ENCODE measurements around the gene ABTB2.

ABTB2 gene

DNA sequence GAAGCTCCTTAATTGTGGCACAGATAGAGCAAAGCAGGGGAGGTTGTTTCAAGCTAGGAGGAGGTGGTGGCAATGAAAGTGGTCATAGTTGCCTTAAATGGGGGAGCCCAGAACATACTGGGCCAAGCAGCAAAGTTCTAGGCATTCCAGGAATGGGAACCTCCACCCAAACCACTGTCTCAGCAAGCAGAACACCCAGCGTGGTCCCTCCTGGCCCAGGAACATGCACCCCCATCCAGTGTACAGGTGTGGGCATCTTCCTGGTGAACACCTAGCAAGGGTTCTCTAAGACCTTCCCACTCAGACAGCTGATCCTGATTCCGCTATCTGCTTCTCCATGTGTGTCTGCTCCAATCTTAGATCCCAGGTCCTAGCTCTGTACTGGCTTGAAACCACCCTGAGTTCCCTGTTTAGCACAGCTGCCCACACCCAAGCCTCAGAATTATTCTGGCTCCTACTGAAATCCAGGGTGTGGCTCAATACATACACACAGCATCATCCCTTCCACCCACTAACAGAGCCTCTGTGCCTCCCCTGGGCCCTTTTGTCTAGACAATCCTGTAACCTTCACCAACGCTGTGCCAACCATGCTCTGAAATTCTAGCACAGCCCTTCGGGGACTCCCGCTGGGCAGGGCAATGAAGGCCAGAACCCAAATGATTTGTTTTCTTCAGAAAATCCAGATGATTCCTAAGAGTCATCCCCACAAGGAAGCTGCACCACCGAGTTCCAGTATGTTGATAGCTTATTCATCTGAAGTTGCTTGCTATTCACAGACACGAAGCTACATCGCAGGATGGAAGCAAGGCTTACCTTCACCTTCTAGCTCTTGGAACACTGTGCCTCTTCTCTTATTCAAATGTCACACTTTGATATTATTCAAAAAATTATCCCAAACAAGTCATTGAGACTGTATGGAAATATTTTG is 76.6 kb downstream of the ABTB2 start:
- no peak for DNase-seq

DNA sequence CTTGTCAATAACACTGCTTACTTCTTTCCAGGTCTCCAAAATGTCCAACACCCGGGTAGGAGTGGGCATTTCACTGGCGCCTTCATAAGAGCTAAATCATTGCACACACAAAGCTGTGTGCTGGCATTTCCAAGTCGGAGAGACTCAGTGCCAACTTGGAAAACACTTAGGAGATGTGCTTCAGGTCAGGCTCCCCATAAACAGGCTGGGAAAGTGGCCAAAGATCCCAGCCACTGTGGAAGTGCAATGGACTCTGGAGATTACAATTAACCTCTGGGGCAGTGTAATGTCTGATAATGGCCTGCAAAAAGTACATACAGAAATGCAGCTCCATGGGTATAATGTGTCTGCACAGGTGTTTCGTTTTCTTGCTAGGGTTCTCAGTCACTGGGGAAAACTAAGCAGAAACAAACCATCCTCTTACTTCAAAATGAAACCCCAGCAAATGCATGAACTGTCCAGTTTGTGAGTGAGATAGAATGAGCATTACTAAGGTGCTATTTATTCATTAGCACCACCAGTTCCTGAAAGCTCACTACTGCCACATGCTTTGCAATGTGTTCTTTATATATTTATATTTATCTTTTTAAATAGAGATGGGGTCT is 79.0 kb downstream of the ABTB2 start:
- DNase-seq = no peak

DNA sequence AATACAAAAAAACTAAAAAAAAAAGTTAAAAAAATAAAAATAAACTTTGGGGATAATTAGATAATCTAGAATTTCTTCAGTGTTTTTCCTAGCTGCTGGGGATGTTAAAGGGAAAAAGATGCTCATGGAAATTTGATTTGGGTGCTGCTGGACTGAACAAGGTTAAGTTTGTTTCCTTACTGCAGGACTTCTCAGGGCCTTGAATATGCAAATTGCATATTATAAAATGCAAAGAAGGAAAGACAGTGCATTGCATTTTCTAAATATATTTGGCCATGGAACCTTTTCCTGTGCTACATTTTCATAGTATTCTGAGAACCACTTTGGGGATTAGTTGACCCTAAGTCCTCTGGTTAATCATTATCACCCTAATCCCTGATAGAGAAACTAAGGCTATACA is 79.6 kb downstream of the ABTB2 start:
- no peak for DNase-seq

DNA sequence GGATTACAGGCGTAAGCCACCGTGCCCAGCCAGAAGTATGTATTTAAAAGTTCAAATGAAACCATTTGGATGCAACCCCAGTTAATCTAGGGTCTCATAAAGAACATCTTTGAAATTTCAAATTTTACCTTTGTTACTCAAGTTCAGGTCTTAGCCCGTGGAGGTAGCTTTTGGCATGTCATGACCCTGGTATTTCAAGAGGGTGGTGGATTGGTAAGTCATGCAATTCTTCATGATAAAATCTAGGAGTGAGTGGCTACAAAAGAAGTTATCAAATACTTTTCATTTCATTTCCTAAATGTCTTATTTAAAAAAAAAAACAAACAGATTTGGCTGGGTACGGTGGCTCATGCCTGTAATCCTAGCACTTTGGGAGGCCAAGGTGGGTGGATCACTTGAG is 80.6 kb downstream of the ABTB2 start:
- no peak for DNase-seq

DNA sequence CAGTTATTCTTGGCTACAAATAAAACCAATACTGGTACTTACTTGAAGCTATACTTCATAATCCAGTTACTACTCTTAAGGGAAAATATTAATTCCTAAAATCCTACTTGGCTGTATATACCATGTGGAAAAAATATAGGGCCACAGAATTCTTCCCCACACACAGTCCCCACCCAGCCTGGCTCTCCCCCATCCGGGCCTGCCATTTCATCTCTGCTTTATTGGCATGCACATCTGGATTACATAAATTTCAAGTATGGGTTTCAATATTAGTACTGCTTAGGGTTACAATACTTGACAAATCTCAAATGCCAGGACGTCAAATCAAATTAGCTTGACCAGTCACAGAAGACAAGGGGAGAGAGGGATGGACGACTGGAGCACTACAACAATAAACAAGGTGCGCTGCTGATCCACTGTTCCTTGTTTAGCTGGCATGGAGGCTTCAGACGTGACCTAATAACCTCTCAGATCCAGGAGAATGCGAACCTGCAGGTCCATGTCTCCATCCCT is 81.4 kb downstream of the ABTB2 start:
- DNase-seq = no peak

DNA sequence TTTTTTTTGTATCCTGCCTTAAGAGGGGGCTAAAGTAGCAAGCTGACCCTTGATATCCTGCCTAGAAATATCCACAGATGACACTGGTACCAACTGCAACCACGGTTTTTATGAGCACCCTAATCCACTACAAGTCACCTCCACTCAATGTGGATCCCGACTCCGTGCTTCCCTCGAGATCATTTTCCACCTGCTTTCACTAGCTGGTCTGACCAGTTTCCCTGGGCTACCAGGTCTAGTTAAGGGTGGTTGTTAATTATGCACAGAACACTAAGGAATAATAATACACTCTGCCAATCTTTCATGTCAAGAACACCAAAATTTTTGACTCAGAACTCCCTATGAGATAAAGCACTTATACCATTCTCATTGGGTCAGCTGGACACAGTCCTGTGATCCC is 82.3 kb downstream of the ABTB2 start:
- no peak for DNase-seq

DNA sequence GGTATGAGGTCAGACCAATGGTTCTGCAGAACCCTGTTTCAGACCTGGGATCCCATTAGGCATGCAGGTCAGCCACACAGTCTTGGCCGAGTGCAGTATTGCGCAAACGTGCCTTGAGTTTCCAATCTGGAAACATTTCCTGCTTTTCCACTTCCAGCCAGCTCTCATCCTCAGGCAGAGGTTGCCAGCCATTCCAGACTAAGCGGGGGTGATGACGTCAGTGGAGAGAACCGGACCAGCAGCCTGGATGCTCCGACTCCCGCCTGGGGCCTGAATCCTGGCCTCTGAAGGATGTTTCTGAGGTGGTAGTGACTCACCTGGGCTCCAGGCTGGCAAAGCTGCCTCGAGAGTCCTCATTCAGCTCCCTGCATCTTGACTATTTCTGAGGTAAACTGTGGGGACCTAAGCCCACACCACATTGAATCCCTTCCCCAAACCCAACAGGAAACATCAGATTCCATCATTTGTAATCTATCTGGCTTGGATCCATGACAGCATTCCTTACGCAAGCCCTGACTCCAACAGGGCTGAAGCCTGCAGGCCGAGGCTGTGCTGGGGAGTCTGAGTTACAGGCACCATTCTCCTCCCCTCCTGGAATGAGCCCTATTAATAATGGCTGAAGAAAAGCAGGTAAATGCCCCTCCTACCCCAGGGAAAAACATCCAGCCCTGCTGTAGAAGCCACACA is 83.0 kb downstream of the ABTB2 start:
- no peak for DNase-seq

DNA sequence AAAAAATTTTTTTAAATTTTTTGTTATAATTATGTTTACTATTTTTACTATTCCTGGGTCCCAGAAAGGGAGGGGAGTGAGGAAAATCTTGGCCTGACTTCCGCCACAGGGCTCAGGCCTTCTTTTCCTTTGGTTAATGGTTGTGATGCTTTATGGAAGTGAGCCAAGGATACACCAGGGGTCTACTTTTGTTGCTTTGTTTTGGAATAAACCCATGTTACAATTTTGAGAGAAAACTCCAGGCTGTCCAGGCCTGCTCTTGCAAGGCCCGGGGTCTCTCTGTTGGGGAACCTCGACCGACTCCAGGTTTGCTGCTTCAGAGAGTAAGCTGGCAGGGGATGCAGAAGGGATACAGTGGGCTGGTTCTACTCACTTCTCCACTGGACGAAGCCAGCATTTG is 84.7 kb downstream of the ABTB2 start:
- no peak for DNase-seq

DNA sequence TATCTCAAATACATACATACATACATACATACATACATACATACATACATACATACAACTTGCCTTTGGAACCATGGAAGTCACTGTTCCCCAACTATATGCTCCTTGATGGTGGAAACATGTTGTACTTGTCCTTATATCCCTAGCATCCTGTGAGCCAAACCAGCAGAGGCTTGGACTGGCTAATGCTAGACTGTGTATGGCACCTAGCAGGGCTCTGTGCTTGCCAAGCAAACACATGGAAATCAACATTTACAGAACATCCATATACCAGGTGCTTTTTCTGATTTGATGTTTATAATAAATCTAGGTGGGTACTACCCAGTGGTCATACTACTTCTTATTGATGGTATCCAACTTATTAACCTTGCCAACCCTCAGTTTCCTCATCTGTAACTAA is 86.1 kb downstream of the ABTB2 start:
- no peak for DNase-seq

DNA sequence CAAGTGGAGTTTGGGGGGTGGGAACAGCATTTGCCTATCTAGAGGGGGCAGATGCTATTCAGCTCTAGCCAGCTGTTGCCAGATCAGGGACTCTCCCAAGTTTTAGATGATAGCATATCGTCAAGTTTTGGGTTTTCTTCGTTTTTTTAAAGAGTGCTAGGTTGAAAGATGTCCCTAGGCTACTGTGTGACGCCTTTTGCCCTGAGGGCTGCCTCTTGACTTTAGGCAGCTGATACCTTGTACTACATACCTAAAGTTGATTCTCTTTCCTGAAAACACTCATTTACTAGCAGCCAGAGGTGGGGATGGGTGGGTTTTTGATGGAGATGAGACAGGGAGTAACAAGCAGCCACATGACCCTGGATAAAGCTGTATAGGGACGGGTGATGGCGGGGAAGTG is 87.1 kb downstream of the ABTB2 start:
- DNase-seq = no peak

DNA sequence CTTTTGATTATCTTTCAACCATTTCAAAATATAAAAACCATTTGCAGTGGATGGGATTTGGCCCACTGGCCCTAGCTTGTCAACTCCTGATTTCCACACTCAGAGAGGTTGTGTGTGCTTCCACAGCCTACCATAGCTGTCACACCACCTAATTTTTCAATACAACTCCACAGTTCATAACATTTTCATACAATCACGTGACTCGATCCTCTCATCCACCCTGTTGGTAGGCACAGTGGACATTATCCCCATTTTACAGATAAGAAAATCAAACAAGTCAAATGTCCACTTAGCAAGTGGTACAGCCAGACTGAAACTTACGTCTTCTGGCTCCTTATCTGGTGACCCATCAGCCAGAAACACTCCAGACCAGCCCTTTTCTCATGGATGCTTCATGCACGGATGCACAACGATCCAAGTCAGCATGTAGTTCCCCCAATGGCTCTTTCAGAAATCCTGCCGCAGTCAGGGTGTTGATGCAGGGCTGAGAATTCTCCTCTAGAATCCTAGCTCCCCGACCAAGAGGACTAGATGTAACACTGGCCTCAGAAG is 88.0 kb downstream of the ABTB2 start:
- DNase-seq = no peak

DNA sequence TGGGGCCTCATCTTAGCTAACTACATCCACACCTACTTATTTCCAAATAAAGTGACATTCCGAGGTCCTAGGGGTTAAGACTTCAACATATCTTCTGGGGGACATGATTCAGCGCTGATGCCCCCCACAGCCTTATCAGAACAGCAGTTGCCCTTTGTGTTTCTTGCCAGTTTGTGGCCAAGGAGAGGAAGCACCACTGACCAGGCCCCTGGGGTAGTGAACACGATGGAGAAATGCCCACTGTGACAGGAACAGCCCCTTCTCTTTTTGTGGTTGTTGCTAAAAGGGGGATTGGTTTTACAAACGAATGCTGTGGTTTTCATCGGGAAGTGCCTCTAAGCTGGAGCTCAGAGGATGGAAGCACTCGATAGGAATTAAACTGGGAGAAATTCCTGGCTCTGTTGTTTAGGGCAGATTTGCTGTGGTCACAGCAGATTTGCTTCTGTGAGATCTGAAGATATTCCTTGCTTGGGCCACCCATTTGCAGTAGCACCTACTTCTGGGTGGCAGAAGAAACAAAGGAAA is 88.8 kb downstream of the ABTB2 start:
- no peak for DNase-seq

DNA sequence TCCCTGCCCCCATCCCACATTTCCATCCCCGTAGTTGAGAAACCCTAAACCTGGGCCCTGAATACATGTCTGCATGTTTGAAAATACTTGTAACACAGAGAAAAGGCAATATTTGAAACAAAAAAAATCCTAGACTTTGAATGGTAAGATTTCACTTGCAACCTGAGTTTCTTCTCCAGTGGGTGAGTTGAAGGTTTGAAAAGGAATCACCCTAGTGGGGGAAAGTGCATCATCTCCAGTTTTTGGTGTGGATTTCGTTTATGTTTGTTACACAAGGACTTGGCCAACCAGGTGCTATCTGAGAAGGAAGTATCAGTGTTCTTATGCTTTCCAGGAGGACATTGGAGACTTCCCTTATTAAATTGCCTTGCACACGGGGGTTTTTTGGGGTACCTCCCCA is 90.4 kb downstream of the ABTB2 start:
- no peak for DNase-seq

DNA sequence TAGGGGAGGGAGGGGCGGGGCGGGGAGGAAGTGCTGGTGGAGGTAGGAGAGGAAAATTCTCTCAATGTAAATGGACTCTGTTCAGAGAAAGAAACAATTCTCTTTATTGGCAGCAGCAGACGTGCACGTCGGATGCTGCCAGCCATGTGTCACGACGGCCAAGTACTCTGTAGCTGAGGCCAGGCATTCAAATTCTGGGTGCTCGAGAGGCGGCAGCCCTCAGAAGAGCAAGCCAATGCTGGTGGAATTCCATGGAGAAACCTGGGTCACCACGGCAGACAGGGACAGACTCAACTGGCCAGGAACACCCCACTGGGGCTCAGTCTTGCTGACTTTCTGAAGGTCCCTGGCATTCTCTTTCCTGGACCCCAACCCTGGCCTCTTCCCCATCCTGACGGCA is 90.8 kb downstream of the ABTB2 start:
- DNase-seq = no peak

DNA sequence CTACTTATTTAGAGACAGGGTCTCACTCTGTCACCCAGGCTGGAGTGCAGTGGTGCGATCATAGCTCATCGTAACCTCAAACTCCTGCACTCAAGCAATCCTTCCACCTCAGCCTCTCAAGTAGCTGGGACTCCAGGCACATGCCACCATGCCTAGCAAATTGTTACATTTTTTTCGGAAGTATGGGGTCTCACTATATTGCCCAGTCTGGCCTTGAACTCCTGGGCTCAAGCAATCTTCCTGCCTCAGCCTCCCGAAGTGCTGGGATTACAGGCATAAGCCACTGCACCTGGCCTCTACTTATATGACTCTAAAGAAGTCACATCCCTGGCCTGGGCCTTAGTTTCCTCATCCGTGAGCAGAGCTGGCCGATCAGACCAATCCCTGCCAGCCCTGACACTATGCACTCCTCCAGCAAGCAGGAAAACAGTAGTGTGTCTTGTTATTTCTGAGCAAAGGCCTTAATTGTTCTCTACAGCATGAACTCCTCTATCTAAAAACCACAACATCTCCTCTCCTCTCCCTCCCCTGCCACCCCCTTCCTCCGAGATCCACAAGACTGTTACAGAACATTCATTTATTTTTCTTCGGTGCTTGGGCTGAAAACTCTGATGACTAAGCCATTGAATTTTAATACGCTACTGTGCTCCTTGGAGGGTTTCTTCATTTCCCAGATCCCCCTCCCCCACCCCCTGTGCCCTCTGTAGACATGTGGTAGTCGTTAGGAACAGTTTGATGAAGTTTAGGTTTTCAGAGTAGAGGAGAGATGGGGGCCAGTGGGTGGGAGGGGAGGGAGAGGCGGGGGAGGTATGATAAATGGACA is 91.5 kb downstream of the ABTB2 start:
- no peak for DNase-seq

DNA sequence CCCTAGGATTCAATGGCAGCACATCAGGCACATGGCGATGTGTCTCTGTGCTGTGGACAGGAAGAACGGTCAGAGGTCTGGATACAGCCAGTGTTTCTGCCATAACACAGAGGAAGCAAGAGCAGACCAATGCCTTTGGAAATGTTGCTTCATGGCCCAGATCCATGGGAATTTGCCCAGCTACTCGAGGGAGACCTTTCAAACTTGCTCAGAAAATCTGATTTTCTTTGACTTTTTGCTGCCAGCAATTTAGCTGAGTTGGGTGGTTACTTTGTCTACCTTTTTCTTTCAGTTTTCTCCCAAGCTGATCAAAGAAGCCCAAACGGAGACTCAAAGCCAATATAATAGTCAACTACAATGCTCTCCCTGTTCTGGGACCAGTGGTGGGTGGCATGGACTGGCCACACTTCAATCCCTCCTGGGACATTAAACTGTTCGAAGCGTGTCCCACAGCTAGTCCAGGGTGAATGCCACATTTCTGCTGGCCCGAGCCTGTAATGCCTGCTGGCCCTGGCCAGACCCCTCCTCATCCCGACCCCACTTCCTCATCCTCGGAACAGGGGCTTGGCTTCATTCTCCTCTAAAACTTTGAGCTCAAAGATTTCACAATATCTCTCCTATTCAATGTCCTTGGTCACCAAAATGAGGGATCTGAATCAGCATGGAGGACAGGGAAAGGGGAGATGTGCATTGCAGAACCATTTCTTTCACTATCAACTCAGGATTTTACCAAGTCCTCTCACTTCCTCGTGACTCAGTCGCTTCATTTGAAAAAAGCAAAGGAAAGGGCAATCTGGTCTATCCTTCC is 93.3 kb downstream of the ABTB2 start:
- DNase-seq = no peak

DNA sequence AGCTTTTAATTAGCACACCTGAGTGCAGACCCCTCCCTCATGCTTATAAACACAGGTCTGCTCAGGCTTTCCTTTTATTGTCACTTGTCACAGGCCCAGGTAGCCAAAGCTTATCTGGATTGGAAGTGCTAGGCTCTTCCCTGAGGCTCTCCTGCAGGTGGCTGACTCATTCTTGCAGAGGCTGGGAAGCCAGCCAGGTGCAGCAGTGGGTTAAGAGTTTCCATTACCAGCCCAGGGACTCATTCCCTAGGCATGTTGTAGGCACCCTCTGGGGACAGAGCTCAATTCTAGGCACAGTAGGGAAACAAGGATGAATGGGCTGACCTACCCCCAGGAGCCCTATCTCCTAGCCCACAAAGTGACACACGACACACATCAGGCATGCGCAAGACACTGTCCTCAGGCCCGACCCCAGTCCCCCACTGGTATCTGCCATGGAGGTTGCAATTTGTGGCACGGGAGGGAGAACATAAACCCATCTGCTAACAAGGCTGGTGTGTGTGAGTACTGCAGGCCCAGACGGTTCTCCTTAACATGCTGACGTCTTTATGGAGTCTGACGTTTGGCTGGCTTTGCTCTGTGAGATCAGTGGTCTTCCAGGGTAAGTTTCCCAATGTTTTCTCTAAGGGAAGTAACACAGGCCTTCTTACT is 94.2 kb downstream of the ABTB2 start:
- DNase-seq = no peak

DNA sequence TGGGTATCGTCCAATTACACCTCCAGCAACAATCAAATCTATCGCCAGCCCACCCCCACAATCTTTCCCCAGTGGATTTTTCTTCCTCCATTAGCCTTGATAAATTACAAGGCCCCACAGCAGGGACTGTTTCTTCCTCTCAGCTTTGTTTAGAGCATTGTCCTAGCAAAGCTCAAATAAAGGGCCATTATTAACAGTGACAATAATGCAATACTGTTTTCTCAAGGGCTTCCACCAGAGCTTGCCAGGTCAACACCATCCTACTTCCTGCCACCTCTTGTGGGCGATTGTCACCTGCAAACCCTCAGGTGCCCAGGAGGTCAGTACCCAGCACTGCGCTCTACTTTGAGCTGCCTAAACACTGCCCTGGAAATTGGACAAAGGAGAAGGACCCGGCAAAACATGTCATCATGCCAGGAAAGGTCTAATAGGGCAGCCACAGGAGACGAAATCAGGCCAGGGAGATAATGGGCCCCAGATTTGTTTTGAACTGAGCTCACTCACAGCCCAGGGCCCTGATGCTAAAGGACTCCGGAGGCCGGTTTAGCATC is 95.2 kb downstream of the ABTB2 start:
- DNase-seq = no peak

DNA sequence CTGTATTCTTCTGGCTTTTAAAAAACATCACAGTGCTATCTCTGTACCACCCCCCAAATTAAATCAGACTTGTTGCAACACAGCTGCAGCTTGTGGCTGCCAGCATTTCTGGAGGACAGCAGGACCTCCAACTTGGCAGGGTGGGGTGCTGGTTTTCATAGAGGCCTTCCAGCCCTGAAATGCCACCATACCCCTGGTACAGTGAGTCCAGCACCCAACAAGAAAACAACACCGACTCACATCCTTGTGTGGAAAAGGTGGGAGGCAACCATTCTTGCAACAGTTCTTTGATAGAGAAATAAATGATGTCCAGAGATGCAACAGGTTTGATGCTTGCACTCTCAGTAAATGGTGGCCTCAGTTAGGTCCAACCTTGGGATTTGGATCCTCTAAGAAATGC is 96.0 kb downstream of the ABTB2 start:
- no peak for DNase-seq

DNA sequence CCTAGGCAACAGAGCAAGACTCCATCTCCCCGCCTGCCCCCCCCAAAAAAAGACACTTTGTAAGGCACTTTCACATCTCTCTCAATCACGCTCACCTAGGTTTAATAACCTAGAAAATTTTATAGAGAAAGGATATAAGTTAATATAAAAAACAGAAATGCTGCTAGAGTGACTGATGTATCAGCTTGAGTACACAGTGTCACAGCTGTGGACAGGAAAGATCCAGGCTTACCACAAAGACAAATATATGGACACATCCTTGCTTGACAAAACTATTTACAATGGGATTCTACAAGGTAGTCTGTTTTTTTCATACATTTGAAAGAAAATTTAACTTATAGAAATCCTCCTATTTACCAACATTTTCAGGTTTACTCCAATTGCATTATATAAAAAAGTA is 96.7 kb downstream of the ABTB2 start:
- no peak for DNase-seq

Measured in activated CD4-positive, alpha-beta T cell treated with anti-CD3 and anti-CD28 coated beads, Interleukin-2, amount 50 U/mL, for 16 hours (primary cell).